HFF-Myc (cell line): Measurements from ENCODE around the gene METAP1D.

Experiments used
- DNase-seq: peaks from one replicate; pipeline ENCODE4 v3.0.0-alpha.2; 2011; ENCODE audit warnings: low read depth; ENCODE audit errors: extremely low read depth
- H3K4me3 ChIP-seq: replicated peaks from 2 replicates; pipeline ENCODE4 v1.5.1; 2011; ENCODE audit warnings: low read depth, mild to moderate bottlenecking, control low read depth, low read length
- CTCF ChIP-seq: IDR thresholded peaks from 2 replicates; pipeline ENCODE4 v1.5.1; 2012; ENCODE audit warnings: mild to moderate bottlenecking, low read depth, low read length, control low read depth; ENCODE audit errors: missing control alignments

METAP1D gene

GRCh38 chr2:172090044-172090961, 90.5 kb downstream of the METAP1D start:
- TF ChIP-seq CTCF = no peak
- no peak for DNase-seq
- H3K4me3 ChIP-seq = no peak overlapping the region

DNA sequence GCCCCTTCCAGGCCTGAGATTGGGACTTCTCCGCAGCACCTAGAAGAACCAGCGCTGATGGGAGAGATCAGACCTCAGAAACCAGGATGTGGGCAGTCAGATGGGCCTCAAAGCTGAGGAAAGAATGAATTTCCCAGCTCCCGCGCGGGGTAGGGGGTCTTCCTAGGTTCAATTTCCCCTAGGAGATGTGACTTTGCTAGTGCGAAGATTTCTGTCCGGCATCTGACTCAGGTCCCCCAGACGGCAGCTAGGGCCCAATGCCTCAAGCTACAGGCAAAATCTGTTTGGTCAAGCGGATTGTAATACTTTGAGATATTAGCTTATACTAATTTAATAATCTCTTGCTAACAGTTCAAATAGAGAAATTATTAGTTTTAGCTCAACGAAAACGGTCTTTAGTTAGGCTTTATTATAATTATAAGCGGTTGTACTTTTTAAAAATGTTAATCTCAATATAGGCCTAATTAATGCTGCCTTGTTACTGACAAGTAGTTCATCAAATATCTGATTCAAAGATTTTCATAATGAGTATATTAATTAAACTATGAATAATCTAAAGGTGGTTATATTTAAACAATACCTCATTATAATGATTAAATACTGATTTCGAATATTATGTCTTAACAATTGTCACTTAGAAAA, 91.4 kb downstream of the METAP1D start:
- DNase-seq = no peak
- TF ChIP-seq CTCF = no peak
- H3K4me3 ChIP-seq = no peak overlapping the region

- H3K4me3 ChIP-seq = no peak overlapping the region
- no peak for DNase-seq
- TF ChIP-seq CTCF = no peak
Measured at GRCh38 chr2:172091761-172092566, 92.2 kb downstream of the METAP1D start.

GRCh38 chr2:172092716-172093415, 93.1 kb downstream of the METAP1D start:
- DNase-seq = no peak
- H3K4me3 ChIP-seq = no peak overlapping the region
- TF ChIP-seq CTCF = no peak

- DNase-seq = no peak
- no peak for TF ChIP-seq CTCF
- H3K4me3 ChIP-seq = no peak overlapping the region
Measured at GRCh38 chr2:172093416-172094293, 93.9 kb downstream of the METAP1D start.
